Kidney (tissue), 14 donors: ENCODE results near the gene CHRNA1. TPM values are rescaled to one million over a fixed set of nuclear protein-coding genes. Genes with fewer than 3 reads are reported as not detected.
"Not testable (repeated sequence)": the region's sequence is repeated elsewhere in the genome, so short reads cannot be mapped to it uniquely, and the experiment has no call there.

Experiments used
- DNase-seq, 5 donors: peaks; one replicate each; pipeline ENCODE4 v3.0.0-alpha.2; 2013 to 2020
- FAIRE-seq: peaks from 2 replicates; lab custom pipeline; 2012; peaks lifted over from hg19 to GRCh38; lab: Jason Lieb, UNC
- H3K27ac ChIP-seq, 2 donors: one replicate each; pipeline ENCODE4 v1.7.0; 2013; ENCODE audit warnings: low read depth in 2 of 2, low read length in 2 of 2, inconsistent platforms in 1 of 2
- H3K27me3 ChIP-seq: one replicate; pipeline ENCODE4 v1.7.1; 2013; ENCODE audit warnings: low read length, inconsistent platforms; ENCODE audit not compliant: control insufficient read depth, insufficient read depth
- H3K36me3 ChIP-seq, 3 donors: one replicate each; pipeline versions ENCODE4 v1.7.0 to v1.7.1; 2013; ENCODE audit warnings: low read length in 3 of 3, control low read depth in 1 of 3, inconsistent platforms in 1 of 3; ENCODE audit not compliant: insufficient read depth in 3 of 3, control insufficient read depth in 2 of 3
- H3K4me1 ChIP-seq, 3 donors: one replicate each; pipeline versions ENCODE4 v1.7.0 to v1.7.1; 2013; ENCODE audit warnings: low read length in 3 of 3, inconsistent platforms in 1 of 3, low read depth in 1 of 3; ENCODE audit not compliant: control insufficient read depth in 2 of 3, insufficient read depth in 2 of 3
- H3K4me3 ChIP-seq, 3 donors: one replicate each; pipeline versions ENCODE4 v1.7.0 to v1.8.1; 2013; ENCODE audit warnings: low read length in 3 of 3, control low read depth in 1 of 3, inconsistent platforms in 1 of 3
- H3K9ac ChIP-seq, 3 donors: one replicate each; pipeline versions ENCODE4 v1.7.0 to v1.7.1; 2013; ENCODE audit warnings: low read length in 3 of 3, control low read depth in 1 of 3, inconsistent platforms in 1 of 3
- H3K9me3 ChIP-seq, 3 donors: one replicate each; pipeline versions ENCODE4 v1.7.0 to v1.7.1; 2013; ENCODE audit warnings: low read length in 3 of 3, control low read depth in 1 of 3, inconsistent platforms in 1 of 3; ENCODE audit not compliant: control insufficient read depth in 2 of 3, insufficient read depth in 1 of 3
- intact Hi-C: fragments of 100-400 bp; cut with DNase I; formaldehyde crosslinking; loops from one replicate; pipeline ENCODE4 v1.11.1; 2022
- polyA plus RNA-seq: library from polyadenylated mRNA; stranded (reverse); fragments of 350-450 nt; fragmentation: Illumina TruSeq; extraction: RNeasy Lipid Tissue Mini Kit (QIAGEN cat#74804); gene quantifications from one replicate; pipeline ENCODE4 v1.2.3, GENCODE V29; 2014; ENCODE audit warnings: low read depth, low replicate concordance; ENCODE audit not compliant: insufficient read depth
- total RNA-seq: library from RNA; stranded (reverse); fragmentation: NEBNext Ultra II Directional; extraction: Animal tissue kit (Norgen Biotek cat#: 25700); gene quantifications from one replicate; pipeline ENCODE4 v1.2.1, GENCODE V29; 2021
- TF ChIP-seq, protein P1 (sequence below): IDR thresholded peaks from 3 replicates; pipeline ENCODE4 v1.5.1; 2012; ENCODE audit warnings: mild to moderate bottlenecking, moderate library complexity, borderline replicate concordance; ENCODE audit not compliant: insufficient read depth; ENCODE audit errors: extremely low read depth
- donor health status: control.
- donor health status: control.
- donor health status: control.
- donor health status: control.
- donor health status: control.
- donor health status: DM: yes; HTN: yes; CAD: no.
- donor health status: Normal renal cell carcinoma (clear cell type).

Gene CHRNA1
- total and polyA plus RNA-seq, 2 donors from 2014 or later = not detected

DNA sequence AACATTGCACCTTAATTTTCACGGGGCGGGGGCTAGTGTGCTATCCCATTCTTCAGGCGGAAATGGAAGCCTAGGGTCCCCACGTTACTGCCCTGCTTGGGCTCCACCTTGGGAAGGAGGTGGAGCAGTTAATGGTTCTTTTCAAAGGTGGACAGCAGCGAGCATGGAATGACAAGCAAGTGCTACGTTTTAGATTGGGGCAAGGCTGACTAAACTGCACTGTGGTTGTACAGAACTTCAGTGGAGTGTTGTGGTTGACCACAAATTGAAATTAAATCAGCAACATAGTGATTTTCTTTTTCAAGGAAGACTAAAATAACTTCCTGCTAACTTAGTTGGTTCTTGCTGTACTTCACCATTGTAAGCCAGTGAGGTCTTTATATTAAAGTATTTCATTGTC is 47.0 kb downstream of the CHRNA1 start:
- Histone ChIP-seq H3K4me1 (no peaks in the 10 kb centered on the region), H3K36me3 (no peaks in the 10 kb centered on the region), H3K27me3 (no peaks in the 10 kb centered on the region), H3K9ac (no peak overlapping the region), H3K4me3 (no peak overlapping the region), H3K27ac (no peak overlapping the region), H3K9me3 (no peaks in the 10 kb centered on the region)
- no peak for DNase-seq
- no peak for FAIRE-seq
- TF ChIP-seq, protein P1, sequence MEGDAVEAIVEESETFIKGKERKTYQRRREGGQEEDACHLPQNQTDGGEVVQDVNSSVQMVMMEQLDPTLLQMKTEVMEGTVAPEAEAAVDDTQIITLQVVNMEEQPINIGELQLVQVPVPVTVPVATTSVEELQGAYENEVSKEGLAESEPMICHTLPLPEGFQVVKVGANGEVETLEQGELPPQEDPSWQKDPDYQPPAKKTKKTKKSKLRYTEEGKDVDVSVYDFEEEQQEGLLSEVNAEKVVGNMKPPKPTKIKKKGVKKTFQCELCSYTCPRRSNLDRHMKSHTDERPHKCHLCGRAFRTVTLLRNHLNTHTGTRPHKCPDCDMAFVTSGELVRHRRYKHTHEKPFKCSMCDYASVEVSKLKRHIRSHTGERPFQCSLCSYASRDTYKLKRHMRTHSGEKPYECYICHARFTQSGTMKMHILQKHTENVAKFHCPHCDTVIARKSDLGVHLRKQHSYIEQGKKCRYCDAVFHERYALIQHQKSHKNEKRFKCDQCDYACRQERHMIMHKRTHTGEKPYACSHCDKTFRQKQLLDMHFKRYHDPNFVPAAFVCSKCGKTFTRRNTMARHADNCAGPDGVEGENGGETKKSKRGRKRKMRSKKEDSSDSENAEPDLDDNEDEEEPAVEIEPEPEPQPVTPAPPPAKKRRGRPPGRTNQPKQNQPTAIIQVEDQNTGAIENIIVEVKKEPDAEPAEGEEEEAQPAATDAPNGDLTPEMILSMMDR = no peak
- intact Hi-C loops = no loop called here

DNA sequence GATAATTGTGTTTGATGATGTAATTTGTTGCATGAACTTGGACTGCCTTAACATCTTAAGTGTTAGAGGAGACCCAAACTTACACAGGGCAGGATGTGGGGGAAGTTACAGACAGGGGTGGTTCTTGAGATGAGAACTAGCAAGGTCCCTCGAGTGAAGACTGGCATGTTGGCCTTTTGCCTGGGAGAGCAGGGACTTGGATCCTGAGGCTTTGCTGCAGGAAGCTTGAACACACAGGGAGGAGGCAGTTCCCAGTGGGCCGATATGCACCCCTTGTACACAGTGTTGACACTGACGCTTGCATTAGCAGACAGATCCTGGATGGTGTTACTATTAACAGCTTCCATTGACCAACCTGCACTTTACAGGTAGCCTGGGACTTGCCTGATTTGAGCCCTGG is 47.5 kb downstream of the CHRNA1 start:
- FAIRE-seq (no peak), DNase-seq (no peak)
- Histone ChIP-seq H3K9me3 (no peaks in the 10 kb centered on the region), H3K27me3 (no peaks in the 10 kb centered on the region), H3K9ac (no peak overlapping the region), H3K4me1 (no peaks in the 10 kb centered on the region), H3K4me3 (no peak overlapping the region), H3K27ac (no peak overlapping the region), H3K36me3 (no peaks in the 10 kb centered on the region)
- TF ChIP-seq, protein P1 = no peak
- intact Hi-C loops = no loop called here

- no peak overlapping the region for H3K9ac ChIP-seq
- no peak overlapping the region for H3K27ac ChIP-seq
- DNase-seq (no peak), FAIRE-seq (no peak)
- H3K27me3 ChIP-seq = no peaks in the 10 kb centered on the region
- H3K4me1 ChIP-seq = no peaks in the 10 kb centered on the region
- intact Hi-C loops = no loop called here
- no peaks in the 10 kb centered on the region for H3K9me3 ChIP-seq
- H3K36me3 ChIP-seq = no peaks in the 10 kb centered on the region
- TF ChIP-seq, protein P1 = no peak
- no peak overlapping the region for H3K4me3 ChIP-seq
Measured at GRCh38 chr2:174713686-174714085, 50.6 kb downstream of the CHRNA1 start.

DNA sequence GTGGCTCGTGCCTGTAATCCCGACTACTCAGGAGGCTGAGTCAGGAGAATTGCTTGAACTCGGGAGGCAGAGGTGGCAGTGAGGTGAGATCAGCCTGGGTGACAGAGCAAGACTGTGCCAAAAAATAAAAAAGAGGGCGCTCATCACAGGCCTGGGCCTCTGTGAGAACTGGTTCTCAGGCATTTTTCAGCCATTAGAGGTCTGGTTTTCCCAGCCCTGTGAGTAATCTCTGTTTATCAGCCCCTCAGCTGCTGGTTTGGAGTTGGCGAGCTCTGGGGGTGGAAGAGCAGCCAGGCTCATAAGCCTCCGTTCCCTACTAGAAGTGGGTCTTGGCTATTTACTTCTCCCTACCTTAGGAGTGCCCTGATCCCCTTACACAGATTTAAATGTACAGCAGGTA is 53.1 kb downstream of the CHRNA1 start:
- Histone ChIP-seq H3K27ac (no peak overlapping the region), H3K4me1 (no peaks in the 10 kb centered on the region), H3K27me3 (no peaks in the 10 kb centered on the region), H3K4me3 (no peak overlapping the region), H3K9me3 (no peaks in the 10 kb centered on the region), H3K9ac (no peak overlapping the region), H3K36me3 (no peaks in the 10 kb centered on the region)
- intact Hi-C loops = no loop called here
- DNase-seq = no peak
- FAIRE-seq = no peak
- TF ChIP-seq, protein P1 = no peak

DNA sequence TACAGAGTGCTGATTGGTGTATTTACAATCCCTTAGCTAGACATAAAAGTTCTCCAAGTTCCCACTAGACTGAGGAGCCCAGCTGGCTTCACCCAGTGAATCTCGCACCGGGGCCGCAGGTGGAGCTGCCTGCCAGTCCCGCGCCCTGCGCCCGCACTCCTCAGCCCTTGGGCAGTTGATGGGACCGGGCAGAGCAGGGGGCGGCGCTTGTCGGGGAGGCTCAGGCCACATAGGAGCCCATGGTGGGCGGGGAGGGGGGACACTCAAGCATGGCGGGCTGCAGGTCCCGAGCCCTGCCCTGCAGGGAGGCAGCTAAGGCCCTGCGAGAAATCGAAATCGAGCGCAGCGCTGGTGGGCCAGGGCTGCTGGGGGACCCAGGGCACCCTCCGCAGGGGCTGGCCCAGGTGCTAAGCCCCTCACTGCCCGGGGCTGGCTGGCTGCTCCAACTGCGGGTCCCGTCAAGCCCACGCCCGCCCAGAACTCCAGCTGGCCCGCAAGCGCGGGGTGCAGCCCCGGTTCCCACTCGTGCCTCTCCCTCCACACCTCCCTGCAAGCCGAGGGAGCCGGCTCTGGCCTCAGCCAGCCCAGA is 54.8 kb downstream of the CHRNA1 start:
- DNase-seq, H3K9ac ChIP-seq, H3K4me3 ChIP-seq, H3K36me3 ChIP-seq, H3K4me1 ChIP-seq, H3K9me3 ChIP-seq, H3K27me3 ChIP-seq, H3K27ac ChIP-seq, intact Hi-C loops, FAIRE-seq: not testable (repeated sequence)
